Pancreas (tissue), 10 donors: ENCODE results near the gene SRP72. TPM values are rescaled to one million over a fixed set of nuclear protein-coding genes. Genes with fewer than 3 reads are reported as not detected.
"Not testable (repeated sequence)": the region's sequence is repeated elsewhere in the genome, so short reads cannot be mapped to it uniquely, and the experiment has no call there.

ENCODE experiments used
- ATAC-seq, 4 donors: fragments of 200-7000 bp; cut with Tn5 transposase; one replicate each; pipeline versions ENCODE4 v1.8.0 to v1.9.1; 2020; ENCODE audit warnings: mild to moderate bottlenecking in 4 of 4, moderate library complexity in 4 of 4
- DNase-seq, 6 donors: peaks; one replicate each; pipeline ENCODE4 v3.0.0-alpha.2; 2020
- FAIRE-seq: peaks from 2 replicates; lab custom pipeline; 2012; peaks lifted over from hg19 to GRCh38; lab: Jason Lieb, UNC
- H3K27ac ChIP-seq, 4 donors: fragments of 200-600 bp; sonication (generic); 1 replicate in 3 of 4; 2 replicates in 1 of 4; pipeline versions ENCODE4 v1.5.0 to v1.8.0; 2020
- H3K27me3 ChIP-seq, 4 donors: fragments of 200-600 bp; one replicate each; pipeline ENCODE4 v1.8.0; 2021
- H3K36me3 ChIP-seq, 3 donors: fragments of 200-600 bp; sonication (generic) in 1 of 3; one replicate each; pipeline versions ENCODE4 v1.5.0 to v1.8.0; 2020 to 2021
- H3K4me1 ChIP-seq, 3 donors: fragments of 200-600 bp; one replicate each; pipeline ENCODE4 v1.8.0; 2021
- H3K4me3 ChIP-seq, 4 donors: fragments of 200-600 bp; sonication (generic) in 2 of 4; one replicate each; pipeline versions ENCODE4 v1.5.0 to v1.8.0; 2020 to 2021
- H3K9me3 ChIP-seq, 4 donors: fragments of 200-600 bp; one replicate each; pipeline ENCODE4 v1.8.0; 2021
- WGBS, 2 donors: extraction: QIAGEN DNeasy Blood & Tissue Kit; methylation state at CpG; one replicate each; pipeline ENCODE4 v1.1.7; 2013; 5-methylcytosine and 5-hydroxymethylcytosine counted together
- intact Hi-C, 3 donors: fragments of 100-400 bp; cut with DNase I; formaldehyde crosslinking; loops; one replicate each; pipeline versions ENCODE4 v1.11.1 to v1.14.2; 2022
- polyA plus RNA-seq, 2 donors: library from polyadenylated mRNA; stranded (reverse); fragments of 200-250 nt; gene quantifications; one replicate each; pipeline ENCODE4 v1.2.3, GENCODE V29; 2013
- total RNA-seq, 6 donors: library from RNA; stranded (reverse); fragmentation: NEBNext Ultra II Directional in 4 of 6; extraction: Animal tissue kit (Norgen Biotek cat#: 25700) in 4 of 6; gene quantifications; one replicate each; pipeline versions ENCODE4 v1.2.1 to v1.2.4, GENCODE V29; 2021 to 2023
- TF ChIP-seq, protein P1 (sequence below), 4 donors: fragments of 200-600 bp; sonication (generic) in 3 of 4; IDR thresholded peaks; one replicate each; pipeline versions ENCODE4 v1.5.0 to v1.8.0; 2021; ENCODE audit warnings: antibody characterized with exemption in 4 of 4
- donor health status: healthy with polysubstance abuse.
- donor health status: DM: no; HTN: no; CAD: no; lungs with moderate emphysema.
- donor health status: DM: no; HTN: no; CAD: no.
- donor health status: control.
- donor health status: control.
- donor health status: Bipolar disorder and iron deficiency.
- donor health status: DM: yes; HTN: yes; CAD: no.
- donor health status: DM: no; HTN: no; CAD: no.
- donor health status: DM: no; HTN: no; CAD: no.
- donor health status: DM: yes; HTN: yes; CAD: no.

Gene SRP72
- total and polyA plus RNA-seq, 8 donors = 20.8 to 103 (median 64.8) TPM

DNA sequence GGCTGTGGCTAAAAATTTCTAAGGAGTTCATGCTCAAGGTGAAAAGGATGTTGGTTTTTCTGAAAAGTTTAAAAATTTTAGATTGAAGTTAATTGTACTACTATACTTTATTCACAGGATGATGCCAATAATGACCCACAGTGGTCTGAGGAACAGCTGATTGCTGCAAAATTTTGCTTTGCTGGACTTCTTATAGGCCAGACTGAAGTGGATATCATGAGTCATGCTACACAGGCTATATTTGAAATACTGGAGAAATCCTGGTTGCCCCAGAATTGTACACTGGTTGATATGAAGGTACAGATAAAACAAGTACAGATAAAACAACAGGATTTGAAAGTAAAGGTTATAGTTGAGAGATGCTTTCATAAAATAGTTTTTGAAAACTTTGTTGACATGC, 19.1 kb upstream of the SRP72 start:
- Histone ChIP-seq H3K27me3 (no peaks in the 10 kb centered on the region), H3K36me3 (peaks cover 0 to 3% (median 1%) of the 10 kb centered on the region in 3 donors), H3K4me3 (no peak overlapping the region), H3K9me3 (no peaks in the 10 kb centered on the region), H3K27ac (no peak overlapping the region), H3K4me1 (no peaks in the 10 kb centered on the region)
- no peak for ATAC-seq
- TF ChIP-seq, protein P1, sequence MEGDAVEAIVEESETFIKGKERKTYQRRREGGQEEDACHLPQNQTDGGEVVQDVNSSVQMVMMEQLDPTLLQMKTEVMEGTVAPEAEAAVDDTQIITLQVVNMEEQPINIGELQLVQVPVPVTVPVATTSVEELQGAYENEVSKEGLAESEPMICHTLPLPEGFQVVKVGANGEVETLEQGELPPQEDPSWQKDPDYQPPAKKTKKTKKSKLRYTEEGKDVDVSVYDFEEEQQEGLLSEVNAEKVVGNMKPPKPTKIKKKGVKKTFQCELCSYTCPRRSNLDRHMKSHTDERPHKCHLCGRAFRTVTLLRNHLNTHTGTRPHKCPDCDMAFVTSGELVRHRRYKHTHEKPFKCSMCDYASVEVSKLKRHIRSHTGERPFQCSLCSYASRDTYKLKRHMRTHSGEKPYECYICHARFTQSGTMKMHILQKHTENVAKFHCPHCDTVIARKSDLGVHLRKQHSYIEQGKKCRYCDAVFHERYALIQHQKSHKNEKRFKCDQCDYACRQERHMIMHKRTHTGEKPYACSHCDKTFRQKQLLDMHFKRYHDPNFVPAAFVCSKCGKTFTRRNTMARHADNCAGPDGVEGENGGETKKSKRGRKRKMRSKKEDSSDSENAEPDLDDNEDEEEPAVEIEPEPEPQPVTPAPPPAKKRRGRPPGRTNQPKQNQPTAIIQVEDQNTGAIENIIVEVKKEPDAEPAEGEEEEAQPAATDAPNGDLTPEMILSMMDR (IDR thresholded peaks at IDR 0.05) = no peak
- intact Hi-C loops = no loop called here
- FAIRE-seq = no peak
- DNase-seq = no peak

DNA sequence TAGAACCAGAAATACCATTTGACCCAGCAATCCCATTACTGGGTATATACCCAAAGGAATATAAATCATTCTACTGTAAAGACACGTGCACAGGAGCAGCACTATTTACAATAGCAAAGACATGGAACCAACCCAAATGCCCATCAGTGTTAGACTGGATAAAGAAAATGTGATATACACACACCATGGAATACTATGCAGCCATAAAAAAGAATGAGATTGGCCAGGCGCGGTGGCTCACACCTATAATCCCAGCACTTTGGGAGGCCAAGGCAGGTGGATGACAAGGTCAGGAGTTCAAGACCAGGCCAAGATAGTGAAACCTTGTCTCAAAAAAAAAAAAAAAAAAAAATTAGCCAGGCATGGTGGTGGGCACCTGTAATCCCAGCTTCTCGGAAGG, 17.9 kb upstream of the SRP72 start:
- 98% methylated on average over 4 of the region's 4 CpGs for WGBS, 2 donors
- H3K27ac ChIP-seq, ATAC-seq: not testable (repeated sequence)

DNA sequence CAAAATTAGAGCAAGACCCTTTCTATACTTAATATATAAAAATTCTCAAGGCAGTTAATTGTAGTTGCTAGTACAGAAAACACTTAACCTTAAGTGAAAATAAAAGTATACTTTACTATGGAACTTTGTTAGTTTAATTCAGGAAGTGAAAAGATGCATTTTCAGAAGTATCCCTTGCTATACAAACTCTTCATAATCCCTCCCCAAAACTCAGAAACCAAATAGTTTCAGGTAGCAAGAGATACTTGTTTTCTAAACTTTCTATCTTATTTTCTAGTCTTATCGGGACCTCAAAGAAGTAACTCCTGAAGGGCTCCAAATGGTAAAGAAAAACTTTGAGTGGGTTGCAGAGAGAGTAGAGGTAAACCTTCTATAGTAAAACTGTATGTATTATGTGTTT, 17.1 kb upstream of the SRP72 start:
- Histone ChIP-seq H3K4me1 (no peaks in the 10 kb centered on the region), H3K27ac (no peak overlapping the region), H3K36me3 (peaks cover 0 to 16% (median 3%) of the 10 kb centered on the region in 3 donors), H3K4me3 (no peak overlapping the region), H3K27me3 (no peaks in the 10 kb centered on the region), H3K9me3 (no peaks in the 10 kb centered on the region)
- FAIRE-seq (no peak), ATAC-seq (no peak), DNase-seq (no peak)
- TF ChIP-seq, protein P1 (IDR thresholded peaks at IDR 0.05) = no peak
- intact Hi-C loops = no loop called here
- WGBS, 2 donors = 94 to 97% methylated on average over 1 of the region's 1 CpG

More for the DNA sequence above, 17.9 kb upstream of the SRP72 start:
- H3K4me3 ChIP-seq, FAIRE-seq, DNase-seq, H3K4me1 ChIP-seq, intact Hi-C loops, H3K27me3 ChIP-seq, H3K9me3 ChIP-seq: not testable (repeated sequence)
- peaks cover 0 to 11% (median 3%) of the 10 kb centered on the region in 3 donors for H3K36me3 ChIP-seq

DNA sequence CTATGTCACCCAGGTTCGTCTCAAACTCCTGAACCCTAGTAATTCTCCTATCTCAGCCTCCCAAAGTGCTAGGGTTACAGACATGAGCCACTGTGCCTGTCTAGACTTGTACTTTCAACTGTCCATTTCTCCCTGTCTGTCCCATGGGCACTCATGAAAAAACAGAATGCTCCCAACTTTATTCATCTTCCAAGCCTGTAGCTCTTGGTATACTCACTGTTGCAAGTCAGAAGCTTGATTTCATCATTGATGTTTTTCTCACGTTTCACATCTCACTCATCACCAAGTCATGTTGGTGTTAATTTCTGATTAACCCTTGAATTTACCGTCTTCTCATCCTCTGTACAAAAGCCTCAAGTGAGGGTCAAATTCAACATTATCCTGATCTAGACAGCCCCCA, 7.3 kb upstream of the SRP72 start:
- Histone ChIP-seq H3K27ac (no peak overlapping the region), H3K36me3 (peaks cover 0 to 10% (median 0%) of the 10 kb centered on the region in 3 donors), H3K9me3 (no peaks in the 10 kb centered on the region), H3K27me3 (no peaks in the 10 kb centered on the region), H3K4me1 (peaks cover under 1 to 5% (median 3%) of the 10 kb centered on the region in 3 donors), H3K4me3 (no peak overlapping the region)
- ATAC-seq = no peak
- FAIRE-seq = no peak
- DNase-seq = no peak
- 76 to 82% methylated on average over 3 of the region's 3 CpGs for WGBS, 2 donors
- TF ChIP-seq, protein P1 (IDR thresholded peaks at IDR 0.05) = no peak
- intact Hi-C loops = no loop called here

DNA sequence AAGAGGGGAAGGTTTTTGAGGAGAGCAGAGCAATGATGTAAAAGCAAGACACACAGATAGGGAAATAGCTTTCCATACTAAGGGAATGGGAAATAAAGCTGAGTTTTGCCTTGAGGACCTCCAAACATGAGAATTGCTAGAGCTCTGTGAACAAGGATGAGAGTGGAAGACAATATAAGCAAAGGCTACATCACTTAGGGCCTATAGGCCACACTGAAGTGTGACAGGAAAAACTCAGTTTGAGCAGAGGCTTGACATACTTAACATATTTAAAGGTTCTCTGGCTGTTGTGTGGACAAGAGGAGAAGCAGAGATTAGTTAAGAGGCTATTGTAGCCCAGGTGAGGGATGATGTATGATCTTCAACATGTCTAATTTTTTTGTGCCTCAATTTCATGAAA, 5.3 kb upstream of the SRP72 start:
- ATAC-seq (no peak), FAIRE-seq (no peak), DNase-seq (no peak)
- Histone ChIP-seq H3K27ac (no peak overlapping the region), H3K36me3 (peaks cover 0 to 10% (median 0%) of the 10 kb centered on the region in 3 donors), H3K27me3 (no peaks in the 10 kb centered on the region), H3K4me1 (peaks cover 10 to 15% (median 11%) of the 10 kb centered on the region in 3 donors), H3K9me3 (no peaks in the 10 kb centered on the region), H3K4me3 (no peak overlapping the region)
- intact Hi-C loops = no loop called here
- TF ChIP-seq, protein P1 (IDR thresholded peaks at IDR 0.05) = no peak
